Calu3 (cell line): ENCODE results near the gene PCSK5. TPM values are rescaled to one million over a fixed set of nuclear protein-coding genes. Genes with fewer than 3 reads are reported as not detected.

Experiments used
- BruUV-seq: library from RNA; stranded (reverse); fragments of 400-500 nt; replicated peaks from 2 replicates; lab custom pipeline; 2021; lab: Mats Ljungman, UMichigan
- CTCF ChIA-PET: fragments of 300-600 bp; sonication (Branson Sonifier 250); formaldehyde crosslinking; loops from one replicate; lab custom pipeline; 2022; ENCODE audit warnings: antibody characterized with exemption; lab: Charles Lee
- DNase-seq: peaks from one replicate; pipeline ENCODE4 v3.0.0; 2022
- H3K27ac Mint-ChIP-seq: one replicate; pipeline ENCODE4 v1.8.0; 2022; ENCODE audit warnings: mixed read lengths; ENCODE audit not compliant: unreplicated experiment
- H3K27me3 Mint-ChIP-seq: one replicate; pipeline ENCODE4 v1.8.0; 2022; ENCODE audit warnings: mixed read lengths; ENCODE audit not compliant: unreplicated experiment
- H3K36me3 Mint-ChIP-seq: one replicate; pipeline ENCODE4 v1.8.0; 2022; ENCODE audit warnings: mild to moderate bottlenecking, moderate library complexity, mixed read lengths; ENCODE audit not compliant: insufficient read depth, unreplicated experiment
- H3K4me1 Mint-ChIP-seq: one replicate; pipeline ENCODE4 v1.8.0; 2022; ENCODE audit warnings: mild to moderate bottlenecking, low read depth, mixed read lengths; ENCODE audit not compliant: unreplicated experiment
- H3K4me3 Mint-ChIP-seq: one replicate; pipeline ENCODE4 v1.8.0; 2022; ENCODE audit warnings: mild to moderate bottlenecking, low read depth, moderate library complexity, mixed read lengths; ENCODE audit not compliant: unreplicated experiment
- H3K9me3 Mint-ChIP-seq: one replicate; pipeline ENCODE4 v1.8.0; 2022; ENCODE audit warnings: low read depth, mixed read lengths; ENCODE audit not compliant: unreplicated experiment
- intact Hi-C: fragments of 100-400 bp; cut with micrococcal nuclease; formaldehyde crosslinking; loops from one replicate; pipeline ENCODE4 v1.10.0; 2022; ENCODE audit not compliant: unreplicated experiment
- total RNA-seq: library from RNA; stranded (reverse); gene quantifications from 2 replicates; pipeline ENCODE4 v1.2.3, GENCODE V29; 2022
- TF ChIP-seq, protein P1 (sequence below): fragments of 200-600 bp; IDR thresholded peaks from one replicate; pipeline ENCODE4 v1.8.0; 2022; ENCODE audit warnings: antibody characterized with exemption; ENCODE audit not compliant: unreplicated experiment

PCSK5 gene
- total RNA-seq, 1 experiment from 2014 or later: 38.4 TPM

DNA sequence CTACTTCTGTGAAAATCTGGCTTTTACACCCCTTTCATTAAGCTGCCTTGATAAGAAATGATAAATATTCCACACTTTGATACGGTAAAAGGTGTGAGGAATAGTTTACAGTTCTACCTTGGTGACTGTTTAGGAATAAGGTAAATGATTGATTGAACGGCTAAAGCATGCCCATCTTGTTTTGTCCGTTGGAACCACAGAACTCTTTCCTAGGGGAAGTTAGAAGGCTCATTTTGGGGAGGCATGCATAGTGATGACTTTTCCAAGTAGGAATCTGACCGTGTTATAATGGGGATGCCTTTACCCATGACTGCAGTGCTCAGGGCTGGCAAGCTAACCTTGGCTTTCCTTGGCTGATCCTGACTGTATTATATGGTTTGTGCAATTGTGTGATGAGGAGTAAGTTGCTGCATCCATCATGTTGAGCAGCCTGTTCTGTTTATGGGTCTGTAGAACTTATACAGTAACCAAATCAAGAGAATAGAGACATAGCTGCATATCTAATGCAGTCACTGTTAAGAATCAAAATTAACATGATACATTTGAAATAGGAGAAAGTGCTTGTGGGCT lies 24.5 kb downstream of the PCSK5 start:
- intact Hi-C loops: loop anchor here (5.0 kb wide), 1 partner anchor 37 kb away; no protein-coding TSS in a partner anchor
- Mint-ChIP-seq H3K27me3 (no peaks in the 10 kb centered on the region), H3K9me3 (no peaks in the 10 kb centered on the region), H3K27ac (peak overlapping the region; percentile 91), H3K4me1 (peaks cover 73% of the 10 kb centered on the region), H3K4me3 (peak overlapping the region; percentile 55), H3K36me3 (peaks cover 21% of the 10 kb centered on the region)
- CTCF ChIA-PET: interaction anchor here (0.6 kb wide), 1 partner anchor 35 kb away, joined by 3 read pairs; no protein-coding TSS in a partner anchor
- TF ChIP-seq, protein P1, sequence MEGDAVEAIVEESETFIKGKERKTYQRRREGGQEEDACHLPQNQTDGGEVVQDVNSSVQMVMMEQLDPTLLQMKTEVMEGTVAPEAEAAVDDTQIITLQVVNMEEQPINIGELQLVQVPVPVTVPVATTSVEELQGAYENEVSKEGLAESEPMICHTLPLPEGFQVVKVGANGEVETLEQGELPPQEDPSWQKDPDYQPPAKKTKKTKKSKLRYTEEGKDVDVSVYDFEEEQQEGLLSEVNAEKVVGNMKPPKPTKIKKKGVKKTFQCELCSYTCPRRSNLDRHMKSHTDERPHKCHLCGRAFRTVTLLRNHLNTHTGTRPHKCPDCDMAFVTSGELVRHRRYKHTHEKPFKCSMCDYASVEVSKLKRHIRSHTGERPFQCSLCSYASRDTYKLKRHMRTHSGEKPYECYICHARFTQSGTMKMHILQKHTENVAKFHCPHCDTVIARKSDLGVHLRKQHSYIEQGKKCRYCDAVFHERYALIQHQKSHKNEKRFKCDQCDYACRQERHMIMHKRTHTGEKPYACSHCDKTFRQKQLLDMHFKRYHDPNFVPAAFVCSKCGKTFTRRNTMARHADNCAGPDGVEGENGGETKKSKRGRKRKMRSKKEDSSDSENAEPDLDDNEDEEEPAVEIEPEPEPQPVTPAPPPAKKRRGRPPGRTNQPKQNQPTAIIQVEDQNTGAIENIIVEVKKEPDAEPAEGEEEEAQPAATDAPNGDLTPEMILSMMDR: no peak
- TSS peak; percentile 28 for BruUV-seq
- DNase-seq: no peak

DNA sequence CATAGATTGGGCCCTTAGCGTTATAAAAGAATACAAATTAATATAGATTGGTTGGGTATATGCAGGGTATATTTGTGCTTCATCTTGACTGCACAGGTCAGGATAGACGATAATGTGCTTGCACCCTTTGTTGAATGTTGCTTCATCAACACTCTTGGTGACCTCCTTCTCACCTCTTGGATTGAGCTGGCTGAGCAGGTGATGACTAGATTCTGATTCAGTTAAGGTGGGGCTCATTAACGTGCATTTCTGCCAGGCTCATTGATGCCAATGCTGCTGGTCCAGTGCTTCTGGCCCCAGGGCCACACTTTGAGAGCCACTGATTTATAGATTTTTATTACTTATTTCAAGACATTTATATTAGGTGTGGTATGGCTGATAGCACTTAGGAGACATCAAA lies 27.7 kb downstream of the PCSK5 start:
- CTCF ChIA-PET: interaction anchor here (0.6 to 1.1 kb wide), 2 partner anchors 28 to 35 kb away, joined by 3 read pairs; partner anchors contain the start of gene PCSK5
- BruUV-seq: no TSS peak
- Mint-ChIP-seq H3K27me3 (no peaks in the 10 kb centered on the region), H3K4me1 (peaks cover 64% of the 10 kb centered on the region), H3K4me3 (no peak overlapping the region), H3K9me3 (no peaks in the 10 kb centered on the region), H3K36me3 (peaks cover 26% of the 10 kb centered on the region), H3K27ac (peak overlapping the region; percentile 81)
- peak; percentile 57 for DNase-seq
- TF ChIP-seq, protein P1: no peak
- intact Hi-C loops: loop anchor here (5.0 kb wide), 1 partner anchor 34 kb away; no protein-coding TSS in a partner anchor

DNA sequence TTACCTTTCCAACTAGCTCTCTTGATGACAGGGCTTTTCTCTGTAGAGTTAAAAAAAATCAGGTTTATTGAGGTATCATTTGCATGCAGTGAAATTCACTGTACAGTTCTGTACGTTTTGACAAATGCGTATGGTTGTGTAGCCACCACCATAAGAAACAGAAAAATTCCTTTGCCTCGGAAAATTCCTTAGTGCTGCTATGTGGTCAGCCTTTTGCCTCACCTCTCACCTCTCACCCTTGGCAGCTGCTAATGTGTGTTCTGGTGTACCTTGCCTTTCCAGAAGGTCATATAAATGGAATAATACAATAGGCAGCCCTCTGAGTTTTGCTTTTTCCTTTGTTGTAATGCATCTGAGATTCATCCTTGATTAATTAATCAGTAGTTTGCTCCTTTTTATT lies 28.4 kb downstream of the PCSK5 start:
- H3K27me3 Mint-ChIP-seq: no peaks in the 10 kb centered on the region
- BruUV-seq: TSS peak; percentile 25
- CTCF ChIA-PET: no interaction called here
- peak overlapping the region; percentile 81 for H3K27ac Mint-ChIP-seq
- peaks cover 65% of the 10 kb centered on the region for H3K4me1 Mint-ChIP-seq
- no peaks in the 10 kb centered on the region for H3K9me3 Mint-ChIP-seq
- TF ChIP-seq, protein P1: no peak
- peaks cover 23% of the 10 kb centered on the region for H3K36me3 Mint-ChIP-seq
- no peak overlapping the region for H3K4me3 Mint-ChIP-seq
- DNase-seq: no peak
- intact Hi-C loops: loop anchor here (5.0 kb wide), 1 partner anchor 33 kb away; no protein-coding TSS in a partner anchor

DNA sequence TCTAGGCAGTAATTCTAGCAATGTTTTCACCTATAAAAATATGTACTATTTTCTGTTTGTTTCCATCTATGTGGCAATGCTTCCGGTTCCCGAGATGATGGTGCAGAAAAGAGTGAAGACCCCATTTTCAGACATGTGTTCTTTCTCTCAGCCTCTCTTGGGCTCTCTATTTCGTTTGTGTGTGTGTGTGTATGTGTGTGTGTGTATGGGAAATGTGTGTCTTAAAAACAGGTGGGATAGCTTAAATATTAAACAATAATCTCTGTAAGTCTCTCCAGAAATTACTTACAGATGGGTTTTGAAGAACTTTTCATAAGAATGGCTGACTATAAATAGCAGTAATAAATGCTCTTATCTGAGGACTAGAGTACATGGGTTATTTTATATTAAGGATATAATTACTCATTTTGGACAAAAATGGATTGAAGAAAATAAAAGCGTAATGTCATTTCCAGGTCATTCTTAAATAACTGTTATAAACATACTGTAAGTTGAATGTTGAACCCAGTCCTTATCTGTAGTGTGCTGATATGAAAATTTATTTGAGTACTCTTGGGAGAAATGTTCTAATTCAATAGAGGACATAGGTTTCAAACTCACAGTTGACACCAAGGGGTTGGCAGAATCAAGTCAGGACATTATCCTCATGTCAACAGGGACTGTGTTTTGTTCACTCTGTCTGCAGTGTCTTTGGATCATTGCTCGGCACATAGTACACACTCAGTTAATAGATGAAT lies 31.1 kb downstream of the PCSK5 start:
- TF ChIP-seq, protein P1: no peak
- Mint-ChIP-seq H3K27ac (peak overlapping the region; percentile 86), H3K9me3 (no peaks in the 10 kb centered on the region), H3K4me1 (peaks cover 68% of the 10 kb centered on the region), H3K27me3 (no peaks in the 10 kb centered on the region), H3K36me3 (peaks cover 6% of the 10 kb centered on the region), H3K4me3 (peak overlapping the region; percentile 48)
- CTCF ChIA-PET: interaction anchor here (0.6 kb wide), 1 partner anchor 171 kb away, joined by 6 read pairs; no protein-coding TSS in a partner anchor
- no TSS peak for BruUV-seq
- no peak for DNase-seq
- intact Hi-C loops: no loop called here
